Bronchial epithelial cell (primary cell): ENCODE measurements around the gene PCMT1. TPM values are rescaled to one million over a fixed set of nuclear protein-coding genes. Genes with fewer than 3 reads are reported as not detected.
"Not testable (repeated sequence)": the region's sequence is repeated elsewhere in the genome, so short reads cannot be mapped to it uniquely, and the experiment has no call there.

Experiments
- DNase-seq: peaks from one replicate; pipeline ENCODE4 v3.0.0-alpha.2; 2010; ENCODE audit warnings: low read depth
- FAIRE-seq: peaks from 2 replicates; lab custom pipeline; 2011; peaks lifted over from hg19 to GRCh38; lab: Jason Lieb, UNC
- H3K27me3 ChIP-seq: 2 replicates; pipeline ENCODE4 v1.5.1; 2011; ENCODE audit warnings: low read length; ENCODE audit not compliant: control insufficient read depth, insufficient read depth
- H3K36me3 ChIP-seq: 2 replicates; pipeline ENCODE4 v1.5.1; 2011; ENCODE audit warnings: low read length; ENCODE audit not compliant: control insufficient read depth, insufficient read depth
- H3K4me3 ChIP-seq: 2 replicates; pipeline ENCODE4 v1.5.1; 2011; ENCODE audit warnings: mild to moderate bottlenecking, low read depth, low read length, control low read depth
- CTCF ChIP-seq: IDR thresholded peaks from 2 replicates; pipeline ENCODE4 v1.5.1; 2011; ENCODE audit warnings: mild to moderate bottlenecking, moderate library complexity, low read length, control low read depth, inconsistent platforms; ENCODE audit not compliant: insufficient read depth, severe bottlenecking
- total RNA-seq: library from RNA; depleted of rRNA; stranded (reverse); fragments of >200 nt; gene quantifications from 2 replicates; pipeline ENCODE4 v1.2.1, GENCODE V29; 2014

The PCMT1 gene
- total RNA-seq, 1 donor from 2014 or later, result 159 TPM

GRCh38 chr6:149842331-149842730, 92.8 kb downstream of the PCMT1 start:
- DNase-seq (no peak), FAIRE-seq (no peak)
- no peak for TF ChIP-seq CTCF
- no peaks in the 10 kb centered on the region for H3K27me3 ChIP-seq
- H3K36me3 ChIP-seq, result peaks cover 27% of the 10 kb centered on the region
- no peak overlapping the region for H3K4me3 ChIP-seq

- DNase-seq (no peak), FAIRE-seq (no peak)
- H3K27me3 ChIP-seq, result no peaks in the 10 kb centered on the region
- H3K36me3 ChIP-seq, result peaks cover 24% of the 10 kb centered on the region
- no peak overlapping the region for H3K4me3 ChIP-seq
- TF ChIP-seq CTCF, result no peak
These were observed 93.6 kb downstream of the PCMT1 start for GRCh38 chr6:149843051-149843633.

- peaks cover 24% of the 10 kb centered on the region for H3K36me3 ChIP-seq
- not testable (repeated sequence) for H3K4me3 ChIP-seq, FAIRE-seq, H3K27me3 ChIP-seq
- peak; percentile 59 for DNase-seq
These were observed 94.5 kb downstream of the PCMT1 start for GRCh38 chr6:149844036-149844435.

GRCh38 chr6:149844480-149844879, 94.9 kb downstream of the PCMT1 start:
- no peak for TF ChIP-seq CTCF
- no peak for FAIRE-seq
- no peaks in the 10 kb centered on the region for H3K27me3 ChIP-seq
- H3K4me3 ChIP-seq, result no peak overlapping the region
- H3K36me3 ChIP-seq, result peaks cover 23% of the 10 kb centered on the region
- no peak for DNase-seq

- Histone ChIP-seq H3K4me3 (no peak overlapping the region), H3K27me3 (no peaks in the 10 kb centered on the region), H3K36me3 (peaks cover 23% of the 10 kb centered on the region)
- FAIRE-seq (no peak), DNase-seq (no peak)
- no peak for TF ChIP-seq CTCF
These were observed 96.0 kb downstream of the PCMT1 start for GRCh38 chr6:149845549-149845948.

- no peak overlapping the region for H3K4me3 ChIP-seq
- FAIRE-seq (no peak), DNase-seq (peak; percentile 76)
- H3K36me3 ChIP-seq, result peaks cover 23% of the 10 kb centered on the region
- no peaks in the 10 kb centered on the region for H3K27me3 ChIP-seq
- TF ChIP-seq CTCF, result no peak
These were observed 96.8 kb downstream of the PCMT1 start for GRCh38 chr6:149846321-149846720.
